GM23248 (cell line): Measurements from ENCODE around the gene SLMAP. TPM values are rescaled to one million over a fixed set of nuclear protein-coding genes. Genes with fewer than 3 reads are reported as not detected.
"Not testable (repeated sequence)": the region's sequence is repeated elsewhere in the genome, so short reads cannot be mapped to it uniquely, and the experiment has no call there.

Experiments used
- DNase-seq: peaks from one replicate; pipeline ENCODE4 v3.0.0-alpha.2; 2015
- H2AFZ ChIP-seq: fragments of 200-600 bp; sonication (generic); 2 replicates; pipeline ENCODE4 v1.6.1; 2016; ENCODE audit warnings: antibody characterized with exemption
- H3F3A ChIP-seq: fragments of 200-600 bp; sonication (generic); 2 replicates; pipeline ENCODE4 v1.6.1; 2016; ENCODE audit warnings: mild to moderate bottlenecking, antibody characterized with exemption, mixed run types; ENCODE audit not compliant: insufficient read depth
- H3K27ac ChIP-seq: fragments of 200-600 bp; sonication (generic); 2 replicates; pipeline ENCODE4 v1.5.1; 2016; ENCODE audit warnings: mild to moderate bottlenecking
- H3K27me3 ChIP-seq: fragments of 200-600 bp; sonication (generic); replicated peaks from 2 replicates; pipeline ENCODE4 v1.6.1; 2016; ENCODE audit warnings: mild to moderate bottlenecking; ENCODE audit not compliant: insufficient read depth
- H3K36me3 ChIP-seq: fragments of 200-600 bp; sonication (generic); 2 replicates; pipeline ENCODE4 v1.6.1; 2016; ENCODE audit warnings: low read depth, mild to moderate bottlenecking
- H3K4me1 ChIP-seq: fragments of 200-600 bp; sonication (generic); 2 replicates; pipeline ENCODE4 v1.6.1; 2016; ENCODE audit warnings: mild to moderate bottlenecking; ENCODE audit not compliant: insufficient read depth
- H3K4me2 ChIP-seq: fragments of 200-600 bp; sonication (generic); one replicate; pipeline ENCODE4 v1.6.1; 2016; ENCODE audit warnings: mild to moderate bottlenecking; ENCODE audit not compliant: unreplicated experiment
- H3K4me3 ChIP-seq: fragments of 200-600 bp; sonication (generic); 2 replicates; pipeline ENCODE4 v1.5.1; 2016; ENCODE audit warnings: mild to moderate bottlenecking
- H3K79me2 ChIP-seq: fragments of 200-600 bp; sonication (generic); 2 replicates; pipeline ENCODE4 v1.6.1; 2016; ENCODE audit warnings: mild to moderate bottlenecking; ENCODE audit not compliant: insufficient read depth
- H3K9ac ChIP-seq: fragments of 200-600 bp; sonication (generic); 2 replicates; pipeline ENCODE4 v1.6.1; 2016; ENCODE audit warnings: mild to moderate bottlenecking
- H3K9me2 ChIP-seq: fragments of 200-600 bp; sonication (generic); 2 replicates; pipeline ENCODE4 v1.6.1; 2016; ENCODE audit warnings: mixed run types, mild to moderate bottlenecking, moderate library complexity; ENCODE audit not compliant: insufficient read depth
- H3K9me3 ChIP-seq: fragments of 200-600 bp; sonication (generic); one replicate; pipeline ENCODE4 v1.6.1; 2017; ENCODE audit warnings: low read depth
- H4K20me1 ChIP-seq: fragments of 200-600 bp; sonication (generic); 2 replicates; pipeline ENCODE4 v1.6.0; 2016; ENCODE audit not compliant: insufficient read depth
- EZH2 ChIP-seq: fragments of 200-600 bp; sonication (generic); IDR thresholded peaks from 2 replicates; pipeline ENCODE4 v1.6.1; 2018; ENCODE audit warnings: antibody characterized with exemption, mild to moderate bottlenecking; ENCODE audit not compliant: insufficient read depth, poor library complexity, severe bottlenecking
- EZH2phosphoT487 ChIP-seq: fragments of 200-600 bp; sonication (generic); IDR thresholded peaks from 2 replicates; pipeline ENCODE4 v1.6.1; 2018; ENCODE audit warnings: antibody characterized with exemption, moderate library complexity, mild to moderate bottlenecking, low read depth; ENCODE audit not compliant: insufficient read depth
- WGBS, 2 experiments: methylation state at CpG; one replicate each; pipeline ENCODE4 v1.1.6; 2015 to 2017; ENCODE audit warnings: low lambda C conversion rate in 2 of 2, low coverage in 1 of 2; ENCODE audit errors: missing lambda C conversion rate in 2 of 2; 5-methylcytosine and 5-hydroxymethylcytosine counted together
- in situ Hi-C: fragments of 300-500 bp; cut with MboI; formaldehyde crosslinking; loops from 2 replicates; pipeline ENCODE4 v1.15.0; 2020
- polyA plus RNA-seq: library from polyadenylated mRNA; unstranded; fragments of >200 nt; fragmentation: Nextera tagmentation; extraction: Ambion mirVana; gene quantifications from 2 replicates; pipeline ENCODE4 v1.2.1, GENCODE V29; 2016
- total RNA-seq: library from RNA; depleted of rRNA; stranded (reverse); fragments of >200 nt; shearing (Covaris generic); gene quantifications from 2 replicates; pipeline ENCODE4 v1.2.3, GENCODE V29; 2014

The SLMAP gene
- total and polyA plus RNA-seq, 2 experiments from 2014 or later, result 28.4 to 33.9 TPM

- in situ Hi-C loops, result no loop called here
- H3K9ac ChIP-seq, result no peak overlapping the region
- no peaks in the 10 kb centered on the region for H4K20me1 ChIP-seq
- peaks cover 6% of the 10 kb centered on the region; the same call in 1 of the 2 replicates for H3K36me3 ChIP-seq
- H3K27ac ChIP-seq, result no peak overlapping the region
- H3K4me3 ChIP-seq, result no peak overlapping the region
- H3K4me2 ChIP-seq, result no peak overlapping the region
- H3F3A ChIP-seq, result peaks cover 9% of the 10 kb centered on the region; the same call in 1 of the 2 replicates
- no peaks in the 10 kb centered on the region for H3K9me2 ChIP-seq
- WGBS, 2 experiments, result 81 to 91% methylated on average over 2 of the region's 2 CpGs
- H3K27me3 ChIP-seq, result no peaks in the 10 kb centered on the region
- no peaks in the 10 kb centered on the region for H3K9me3 ChIP-seq
- no peak overlapping the region for H2AFZ ChIP-seq
- TF ChIP-seq EZH2 (no peak), EZH2phosphoT487 (no peak)
- H3K79me2 ChIP-seq, result no peaks in the 10 kb centered on the region
- no peaks in the 10 kb centered on the region for H3K4me1 ChIP-seq
- DNase-seq, result no peak
Measured at GRCh38 chr3:57863380-57863779, 107.3 kb downstream of the SLMAP start.

GRCh38 chr3:57864853-57865252, 108.7 kb downstream of the SLMAP start:
- 0 to 5% methylated on average over 1 of the region's 1 CpG for WGBS, 2 experiments
- no peak for TF ChIP-seq EZH2
- TF ChIP-seq EZH2phosphoT487, result no peak
- H3K9me2 ChIP-seq, result no peaks in the 10 kb centered on the region

GRCh38 chr3:57869110-57869509, 113.0 kb downstream of the SLMAP start:
- H3F3A ChIP-seq, H3K9me2 ChIP-seq, in situ Hi-C loops, H3K36me3 ChIP-seq, H3K79me2 ChIP-seq, H3K27me3 ChIP-seq, H2AFZ ChIP-seq, H3K4me1 ChIP-seq, H3K4me2 ChIP-seq, H3K27ac ChIP-seq, H3K9me3 ChIP-seq, H3K4me3 ChIP-seq, H3K9ac ChIP-seq, H4K20me1 ChIP-seq, DNase-seq: not testable (repeated sequence)
- WGBS, 2 experiments, result 63 to 76% methylated on average over 1 of the region's 1 CpG

More at GRCh38 chr3:57864853-57865252, 108.7 kb downstream of the SLMAP start:
- no peaks in the 10 kb centered on the region for H3K9me3 ChIP-seq
- no peaks in the 10 kb centered on the region for H3K79me2 ChIP-seq
- peaks cover 3% of the 10 kb centered on the region; the same call in 1 of the 2 replicates for H3K36me3 ChIP-seq
- no peaks in the 10 kb centered on the region for H4K20me1 ChIP-seq
- no peak overlapping the region for H3K9ac ChIP-seq
- no peak overlapping the region for H3K27ac ChIP-seq
- no peak overlapping the region for H3K4me3 ChIP-seq
- H2AFZ ChIP-seq, result no peak overlapping the region
- DNase-seq, result peak; percentile 65
- H3K4me2 ChIP-seq, result no peak overlapping the region
- in situ Hi-C loops, result no loop called here
- H3K4me1 ChIP-seq, result no peaks in the 10 kb centered on the region
- H3F3A ChIP-seq, result peaks cover 9% of the 10 kb centered on the region; the same call in 1 of the 2 replicates
- H3K27me3 ChIP-seq, result no peaks in the 10 kb centered on the region

GRCh38 chr3:57872606-57873005, 116.5 kb downstream of the SLMAP start:
- TF ChIP-seq EZH2 (no peak), EZH2phosphoT487 (no peak)
- Histone ChIP-seq H3K27me3 (no peaks in the 10 kb centered on the region), H3K27ac (no peak overlapping the region), H3K9me2 (no peaks in the 10 kb centered on the region), H3K4me3 (no peak overlapping the region), H2AFZ (no peak overlapping the region), H3K4me1 (no peaks in the 10 kb centered on the region), H3K9me3 (no peaks in the 10 kb centered on the region), H3K9ac (no peak overlapping the region), H3K79me2 (no peaks in the 10 kb centered on the region), H3K36me3 (no peaks in the 10 kb centered on the region), H3F3A (no peaks in the 10 kb centered on the region), H4K20me1 (no peaks in the 10 kb centered on the region), H3K4me2 (no peak overlapping the region)
- 85 to 90% methylated on average over 4 of the region's 4 CpGs for WGBS, 2 experiments
- in situ Hi-C loops, result no loop called here
- peak; percentile 8 for DNase-seq

- Histone ChIP-seq H4K20me1 (no peaks in the 10 kb centered on the region), H2AFZ (no peak overlapping the region), H3K4me1 (no peaks in the 10 kb centered on the region), H3K9me3 (no peaks in the 10 kb centered on the region), H3F3A (no peaks in the 10 kb centered on the region), H3K27ac (no peak overlapping the region), H3K79me2 (no peaks in the 10 kb centered on the region), H3K27me3 (no peaks in the 10 kb centered on the region), H3K9ac (no peak overlapping the region), H3K36me3 (no peaks in the 10 kb centered on the region), H3K4me3 (no peak overlapping the region), H3K4me2 (no peak overlapping the region), H3K9me2 (no peaks in the 10 kb centered on the region)
- 77 to 79% methylated on average over 3 of the region's 3 CpGs for WGBS, 2 experiments
- no peak for TF ChIP-seq EZH2phosphoT487
- no peak for TF ChIP-seq EZH2
- in situ Hi-C loops, result no loop called here
- no peak for DNase-seq
Measured at GRCh38 chr3:57876632-57877031, 120.5 kb downstream of the SLMAP start.
